Type B pancreatic cell (in vitro differentiated cells): ENCODE measurements around the gene PLA2G15. TPM values are rescaled to one million over a fixed set of nuclear protein-coding genes. Genes with fewer than 3 reads are reported as not detected.

Experiments
- DNase-seq: peaks from one replicate; pipeline ENCODE4 v3.0.0; 2021; ENCODE audit warnings: mixed read lengths; ENCODE audit not compliant: unreplicated experiment; ENCODE audit errors: extremely low spot score
- H3K27ac Mint-ChIP-seq: 2 replicates; pipeline ENCODE4 v1.8.0; 2021; ENCODE audit warnings: mild to moderate bottlenecking, mixed read lengths
- H3K27me3 Mint-ChIP-seq: 2 replicates; pipeline ENCODE4 v1.8.0; 2021; ENCODE audit warnings: mixed read lengths
- H3K36me3 Mint-ChIP-seq: 2 replicates; pipeline ENCODE4 v1.8.0; 2021; ENCODE audit warnings: mixed read lengths
- H3K4me1 Mint-ChIP-seq: one replicate; pipeline ENCODE4 v1.8.0; 2021; ENCODE audit warnings: mixed read lengths; ENCODE audit not compliant: unreplicated experiment
- H3K4me3 Mint-ChIP-seq: 2 replicates; pipeline ENCODE4 v1.8.0; 2021; ENCODE audit warnings: mild to moderate bottlenecking, mixed read lengths
- H3K9me3 Mint-ChIP-seq: 2 replicates; pipeline ENCODE4 v1.8.0; 2021; ENCODE audit warnings: mixed read lengths
- CTCF ChIP-seq: fragments of 200-600 bp; sonication (generic); conservative IDR thresholded peaks from 2 replicates; pipeline ENCODE4 v1.5.0; 2021; ENCODE audit warnings: antibody characterized with exemption, mild to moderate bottlenecking
- total RNA-seq: library from RNA; stranded (reverse); gene quantifications from 2 replicates; pipeline ENCODE4 v1.2.1, GENCODE V29; 2021; ENCODE audit warnings: low replicate concordance

PLA2G15 gene
- total RNA-seq, 1 donor from 2014 or later, result 20.1 TPM

GRCh38 chr16:68242085-68242484 lies 3.1 kb upstream of the PLA2G15 start:
- Mint-ChIP-seq H3K27me3 (no peaks in the 10 kb centered on the region), H3K9me3 (no peaks in the 10 kb centered on the region), H3K4me1 (peaks cover 5% of the 10 kb centered on the region), H3K4me3 (peak overlapping the region; percentile 65), H3K27ac (no peak overlapping the region), H3K36me3 (no peaks in the 10 kb centered on the region)
- no peak for DNase-seq
- no peak for TF ChIP-seq CTCF

- DNase-seq, result no peak
- Mint-ChIP-seq H3K4me1 (peaks cover 5% of the 10 kb centered on the region), H3K36me3 (no peaks in the 10 kb centered on the region), H3K4me3 (peak overlapping the region; percentile 65), H3K27ac (no peak overlapping the region), H3K9me3 (no peaks in the 10 kb centered on the region), H3K27me3 (no peaks in the 10 kb centered on the region)
- no peak for TF ChIP-seq CTCF
These were observed 2.0 kb upstream of the PLA2G15 start for GRCh38 chr16:68242926-68243858.

- Mint-ChIP-seq H3K27ac (peak overlapping the region; percentile 89), H3K9me3 (no peaks in the 10 kb centered on the region), H3K4me3 (peak overlapping the region; percentile 99), H3K4me1 (peaks cover 5% of the 10 kb centered on the region), H3K36me3 (no peaks in the 10 kb centered on the region), H3K27me3 (no peaks in the 10 kb centered on the region)
- TF ChIP-seq CTCF, result no peak
- DNase-seq, result no peak
These were observed 681 bp upstream of the PLA2G15 start for GRCh38 chr16:68244481-68244902.

GRCh38 chr16:68246121-68246520 lies 948 bp downstream of the PLA2G15 start:
- peaks cover 3% of the 10 kb centered on the region for H3K36me3 Mint-ChIP-seq
- no peaks in the 10 kb centered on the region for H3K9me3 Mint-ChIP-seq
- DNase-seq, result no peak
- TF ChIP-seq CTCF, result no peak
- H3K27ac Mint-ChIP-seq, result no peak overlapping the region
- H3K27me3 Mint-ChIP-seq, result no peaks in the 10 kb centered on the region
- H3K4me1 Mint-ChIP-seq, result peaks cover 5% of the 10 kb centered on the region
- H3K4me3 Mint-ChIP-seq, result peak overlapping the region; percentile 99

- H3K4me3 Mint-ChIP-seq, result no peak overlapping the region
- H3K9me3 Mint-ChIP-seq, result no peaks in the 10 kb centered on the region
- no peak for DNase-seq
- H3K4me1 Mint-ChIP-seq, result peaks cover 5% of the 10 kb centered on the region
- no peak overlapping the region for H3K27ac Mint-ChIP-seq
- peaks cover 3% of the 10 kb centered on the region for H3K36me3 Mint-ChIP-seq
- no peak for TF ChIP-seq CTCF
- H3K27me3 Mint-ChIP-seq, result no peaks in the 10 kb centered on the region
These were observed 1.5 kb downstream of the PLA2G15 start for GRCh38 chr16:68246666-68247065.
